IPS-18a (cell line): ENCODE results near the gene ZCWPW1.

Source experiments
- H3K27ac ChIP-seq: one replicate; pipeline ENCODE4 v1.5.1; 2013; ENCODE audit warnings: low read length
- H3K27me3 ChIP-seq: one replicate; pipeline ENCODE4 v1.6.1; 2013; ENCODE audit warnings: mild to moderate bottlenecking, low read length; ENCODE audit not compliant: control insufficient read depth, insufficient read depth
- H3K36me3 ChIP-seq: one replicate; pipeline ENCODE4 v1.6.1; 2013; ENCODE audit warnings: low read depth, low read length; ENCODE audit not compliant: control insufficient read depth
- H3K4me1 ChIP-seq: one replicate; pipeline ENCODE4 v1.6.1; 2013; ENCODE audit warnings: low read depth, low read length; ENCODE audit not compliant: control insufficient read depth
- H3K4me3 ChIP-seq: one replicate; pipeline ENCODE4 v1.5.1; 2013; ENCODE audit warnings: low read length
- H3K9ac ChIP-seq: one replicate; pipeline ENCODE4 v1.6.1; 2013; ENCODE audit warnings: mild to moderate bottlenecking, low read length, moderate library complexity
- H3K9me3 ChIP-seq: one replicate; pipeline ENCODE4 v1.6.1; 2013; ENCODE audit warnings: low read depth, low read length; ENCODE audit not compliant: control insufficient read depth

ZCWPW1 gene

DNA sequence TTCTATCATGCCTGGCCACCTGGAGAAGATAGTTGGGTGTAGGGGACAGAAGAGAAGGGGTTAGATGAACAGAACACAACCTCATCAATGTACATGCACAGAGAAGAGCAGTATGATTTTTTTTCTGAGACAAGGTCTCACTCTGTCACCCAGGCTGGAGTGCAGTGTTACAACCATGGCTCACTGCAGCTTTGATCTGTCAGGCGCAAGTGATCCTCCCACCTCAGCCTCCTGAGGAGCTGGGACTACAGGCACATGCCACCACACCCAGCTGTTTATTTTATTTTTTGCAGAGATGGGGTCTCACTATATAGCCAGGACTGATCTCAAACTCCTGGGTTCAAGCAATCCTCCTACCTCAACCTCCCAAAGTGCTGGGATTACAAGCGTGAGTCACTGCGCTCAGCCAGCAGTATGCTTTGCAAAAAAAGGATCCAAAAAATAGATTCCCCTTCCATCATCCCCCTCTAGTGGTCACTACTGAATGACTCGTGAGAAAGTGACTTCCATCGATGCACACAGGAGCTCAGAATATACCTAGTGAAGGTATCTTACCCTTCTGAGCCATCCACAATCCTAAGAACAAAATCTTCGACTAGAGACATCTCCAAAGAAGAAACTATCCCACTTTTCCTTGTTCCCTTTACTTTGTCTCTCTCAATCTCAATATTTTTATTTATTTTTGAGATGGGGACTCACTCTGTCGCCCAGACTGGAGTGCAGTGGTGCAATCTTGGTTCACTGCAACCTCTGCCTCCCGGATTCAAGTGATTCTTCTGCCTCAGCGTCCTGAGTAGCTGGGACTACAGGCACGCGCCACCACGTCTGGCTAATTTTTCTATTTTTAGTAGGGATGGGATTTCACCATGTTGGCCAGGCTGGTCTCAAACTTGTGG, 21.0 kb downstream of the ZCWPW1 start:
- Histone ChIP-seq H3K27me3 (no peaks in the 10 kb centered on the region), H3K9me3 (no peaks in the 10 kb centered on the region), H3K36me3 (no peaks in the 10 kb centered on the region), H3K9ac (no peak overlapping the region), H3K27ac (no peak overlapping the region), H3K4me3 (no peak overlapping the region), H3K4me1 (no peaks in the 10 kb centered on the region)

GRCh38 chr7:100406767-100407166, 21.7 kb downstream of the ZCWPW1 start:
- H3K27me3 ChIP-seq = no peaks in the 10 kb centered on the region
- H3K36me3 ChIP-seq = no peaks in the 10 kb centered on the region
- no peak overlapping the region for H3K27ac ChIP-seq
- no peak overlapping the region for H3K9ac ChIP-seq
- H3K9me3 ChIP-seq = no peaks in the 10 kb centered on the region
- no peak overlapping the region for H3K4me3 ChIP-seq
- H3K4me1 ChIP-seq = no peaks in the 10 kb centered on the region

DNA sequence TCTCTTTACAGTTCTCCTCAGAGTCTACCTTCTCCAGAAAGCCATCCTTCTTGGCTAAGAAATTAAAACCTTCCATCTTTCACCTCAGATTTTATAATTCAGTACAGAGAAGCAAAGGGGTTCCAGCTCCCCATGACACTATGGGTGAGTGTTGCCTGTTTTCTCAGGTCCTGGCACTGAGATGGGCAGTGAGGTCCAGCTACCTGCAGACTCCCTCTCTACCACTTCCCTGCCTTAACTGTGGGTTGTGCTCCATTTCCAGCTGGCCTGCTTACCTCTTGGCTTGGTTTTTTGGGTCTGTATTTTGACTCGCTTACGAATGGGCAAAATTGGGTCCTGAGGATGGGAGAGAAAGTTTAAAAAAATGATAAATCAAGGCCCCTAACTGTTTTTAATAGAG, 26.3 kb downstream of the ZCWPW1 start:
- Histone ChIP-seq H3K4me1 (no peaks in the 10 kb centered on the region), H3K4me3 (no peak overlapping the region), H3K27ac (no peak overlapping the region), H3K9ac (no peak overlapping the region), H3K9me3 (no peaks in the 10 kb centered on the region), H3K36me3 (no peaks in the 10 kb centered on the region), H3K27me3 (no peaks in the 10 kb centered on the region)

GRCh38 chr7:100401811-100402210, 26.7 kb downstream of the ZCWPW1 start:
- Histone ChIP-seq H3K4me3 (no peak overlapping the region), H3K36me3 (no peaks in the 10 kb centered on the region), H3K9ac (no peak overlapping the region), H3K27me3 (no peaks in the 10 kb centered on the region), H3K27ac (no peak overlapping the region), H3K4me1 (no peaks in the 10 kb centered on the region), H3K9me3 (no peaks in the 10 kb centered on the region)

- H3K27ac ChIP-seq = no peak overlapping the region
- H3K36me3 ChIP-seq = no peaks in the 10 kb centered on the region
- H3K4me1 ChIP-seq = no peaks in the 10 kb centered on the region
- no peak overlapping the region for H3K4me3 ChIP-seq
- no peak overlapping the region for H3K9ac ChIP-seq
- no peaks in the 10 kb centered on the region for H3K27me3 ChIP-seq
- H3K9me3 ChIP-seq = no peaks in the 10 kb centered on the region
Measured at GRCh38 chr7:100400656-100401055, 27.8 kb downstream of the ZCWPW1 start.

DNA sequence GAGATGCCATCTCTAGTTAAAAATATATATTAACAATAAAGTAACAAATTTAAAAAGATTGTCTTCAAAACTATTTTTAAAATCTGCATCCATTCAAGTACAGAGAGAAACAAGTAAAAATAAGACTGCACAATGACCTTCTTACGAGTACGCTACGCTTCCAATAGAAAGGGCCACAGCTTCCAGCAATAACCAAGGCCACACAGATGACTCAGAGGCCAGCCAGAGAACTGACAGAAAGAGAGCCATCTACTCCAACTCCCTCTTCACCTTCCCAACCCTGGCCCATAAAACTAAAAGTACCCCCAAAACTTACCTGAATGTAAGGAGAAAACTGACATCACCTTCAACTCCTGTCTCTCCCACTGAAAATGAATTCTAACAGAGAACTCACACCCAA, 28.5 kb downstream of the ZCWPW1 start:
- no peak overlapping the region for H3K27ac ChIP-seq
- no peaks in the 10 kb centered on the region for H3K9me3 ChIP-seq
- no peak overlapping the region for H3K4me3 ChIP-seq
- no peaks in the 10 kb centered on the region for H3K27me3 ChIP-seq
- no peaks in the 10 kb centered on the region for H3K4me1 ChIP-seq
- no peaks in the 10 kb centered on the region for H3K36me3 ChIP-seq
- H3K9ac ChIP-seq = no peak overlapping the region

- Histone ChIP-seq H3K4me1 (no peaks in the 10 kb centered on the region), H3K27me3 (no peaks in the 10 kb centered on the region), H3K36me3 (no peaks in the 10 kb centered on the region), H3K9me3 (no peaks in the 10 kb centered on the region), H3K27ac (no peak overlapping the region), H3K4me3 (no peak overlapping the region), H3K9ac (no peak overlapping the region)
Measured at GRCh38 chr7:100398239-100398638, 30.3 kb downstream of the ZCWPW1 start.

DNA sequence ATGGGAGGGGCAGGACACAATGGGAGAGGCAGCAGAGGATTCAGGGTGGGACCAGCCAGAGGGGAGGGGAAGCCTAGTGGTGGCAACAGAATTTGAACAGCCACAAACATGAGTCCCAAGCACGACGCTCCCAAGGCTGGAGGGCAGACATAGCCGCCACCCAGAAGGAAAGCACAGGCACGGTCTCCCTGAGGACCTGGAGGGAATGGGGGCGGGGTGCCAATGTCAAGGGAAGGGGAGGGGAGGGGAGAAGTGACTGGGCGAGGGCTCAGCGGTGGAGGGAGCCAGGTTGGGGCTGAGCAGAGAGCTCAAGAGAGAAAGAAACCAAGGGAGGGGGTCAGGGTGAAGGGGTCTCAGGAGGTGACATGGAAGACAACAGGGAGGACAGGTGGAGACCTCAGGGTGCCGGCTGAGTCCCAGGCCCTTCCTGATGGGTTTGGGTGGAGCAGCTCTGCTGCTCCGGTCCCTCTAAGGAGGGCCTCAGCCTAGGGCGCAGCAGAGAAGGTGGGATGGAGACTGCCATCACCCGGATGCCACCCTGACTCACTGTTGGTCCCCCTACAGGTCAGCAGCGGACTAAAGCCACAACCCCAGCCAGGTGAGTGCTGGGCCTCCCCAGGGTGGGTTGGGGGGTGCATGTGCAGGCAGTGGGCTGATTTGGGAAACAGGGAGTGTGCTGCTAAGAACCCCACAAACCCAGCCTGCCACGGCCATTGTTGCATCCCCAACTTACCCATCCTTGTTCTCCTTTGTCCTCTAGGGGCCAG, 31.0 kb downstream of the ZCWPW1 start:
- no peak overlapping the region for H3K4me3 ChIP-seq
- H3K9me3 ChIP-seq = no peaks in the 10 kb centered on the region
- H3K4me1 ChIP-seq = no peaks in the 10 kb centered on the region
- no peaks in the 10 kb centered on the region for H3K36me3 ChIP-seq
- H3K27me3 ChIP-seq = no peaks in the 10 kb centered on the region
- H3K27ac ChIP-seq = no peak overlapping the region
- H3K9ac ChIP-seq = no peak overlapping the region

DNA sequence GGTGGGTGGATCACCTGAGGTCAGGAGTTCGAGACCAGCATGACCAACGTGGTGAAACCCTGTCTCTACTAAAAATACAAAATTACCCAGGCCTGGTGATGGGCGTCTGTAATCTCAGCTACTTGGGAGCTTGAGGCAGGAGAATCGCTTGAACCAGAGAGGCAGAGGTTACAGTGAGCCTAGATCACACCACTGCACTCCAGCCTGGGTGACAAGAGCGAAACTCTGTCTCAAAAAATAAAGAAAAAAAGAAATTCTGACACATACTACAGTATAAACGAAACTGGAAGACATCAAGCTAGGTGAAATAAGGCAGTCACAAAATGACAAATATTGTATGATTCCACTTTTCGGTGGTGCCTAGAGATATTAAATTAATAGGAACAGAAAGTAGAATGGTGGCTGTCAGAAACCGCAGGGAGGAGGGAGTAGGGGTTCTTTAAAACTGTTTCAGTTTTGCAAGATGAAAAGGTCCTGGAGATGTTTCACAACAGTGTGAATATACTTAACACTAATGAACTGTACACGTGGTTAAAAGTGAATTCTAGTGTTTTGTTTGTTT, 32.0 kb downstream of the ZCWPW1 start:
- no peak overlapping the region for H3K27ac ChIP-seq
- H3K36me3 ChIP-seq = no peaks in the 10 kb centered on the region
- no peaks in the 10 kb centered on the region for H3K9me3 ChIP-seq
- H3K4me3 ChIP-seq = no peak overlapping the region
- no peaks in the 10 kb centered on the region for H3K4me1 ChIP-seq
- H3K27me3 ChIP-seq = no peaks in the 10 kb centered on the region
- H3K9ac ChIP-seq = no peak overlapping the region

GRCh38 chr7:100394077-100394476, 34.4 kb downstream of the ZCWPW1 start:
- Histone ChIP-seq H3K27me3 (no peaks in the 10 kb centered on the region), H3K27ac (no peak overlapping the region), H3K9ac (no peak overlapping the region), H3K9me3 (no peaks in the 10 kb centered on the region), H3K36me3 (no peaks in the 10 kb centered on the region), H3K4me3 (no peak overlapping the region), H3K4me1 (no peaks in the 10 kb centered on the region)

DNA sequence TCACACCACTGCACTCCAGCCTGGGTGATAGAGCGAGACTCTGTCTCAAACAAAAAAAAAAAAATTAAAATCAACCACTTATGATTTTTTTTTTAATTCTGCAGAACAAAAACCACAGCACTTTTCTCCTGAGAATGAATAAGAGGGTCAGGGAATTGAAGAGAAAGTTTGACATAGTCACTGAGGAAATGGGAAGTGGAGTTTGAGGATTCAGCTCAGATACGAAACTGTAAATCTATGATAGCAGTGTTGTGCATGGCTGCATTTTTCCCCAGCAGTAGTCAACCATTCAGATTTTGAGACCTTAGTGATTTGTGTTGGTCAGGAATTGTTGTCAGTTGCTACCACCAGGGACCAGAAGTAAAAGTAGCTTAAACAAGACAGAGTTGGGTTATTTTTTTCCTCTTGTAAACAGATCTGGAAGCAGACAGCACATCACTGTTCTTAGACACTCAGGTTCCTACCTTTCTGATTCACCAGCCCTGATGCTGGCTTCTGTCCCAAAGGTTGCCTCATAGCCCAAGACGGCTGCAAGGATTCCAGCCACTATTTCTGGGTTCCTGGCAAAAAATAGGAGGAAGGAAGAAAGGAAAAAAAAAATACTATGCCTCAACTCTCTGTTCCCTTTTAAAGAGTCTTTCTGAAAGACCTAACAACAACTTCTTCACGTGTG, 35.1 kb downstream of the ZCWPW1 start:
- H3K4me1 ChIP-seq = no peaks in the 10 kb centered on the region
- H3K27ac ChIP-seq = no peak overlapping the region
- no peaks in the 10 kb centered on the region for H3K27me3 ChIP-seq
- no peak overlapping the region for H3K9ac ChIP-seq
- H3K4me3 ChIP-seq = no peak overlapping the region
- no peaks in the 10 kb centered on the region for H3K9me3 ChIP-seq
- no peaks in the 10 kb centered on the region for H3K36me3 ChIP-seq
